KMS-11 (cell line): ENCODE results near the gene STK32A.

Source experiments
- H2AFZ ChIP-seq: fragments of 200-600 bp; sonication (generic); 2 replicates; pipeline ENCODE4 v1.6.1; 2016; ENCODE audit warnings: antibody characterized with exemption, mixed run types, low read depth
- H3K27ac ChIP-seq: fragments of 200-600 bp; sonication (generic); 2 replicates; pipeline ENCODE4 v1.6.1; 2016; ENCODE audit warnings: mild to moderate bottlenecking, mixed run types
- H3K27me3 ChIP-seq: fragments of 200-600 bp; sonication (generic); 2 replicates; pipeline ENCODE4 v1.6.1; 2017; ENCODE audit warnings: mild to moderate bottlenecking, low read depth, mixed run types, moderate library complexity; ENCODE audit not compliant: insufficient read depth
- H3K36me3 ChIP-seq: fragments of 200-600 bp; sonication (generic); 2 replicates; pipeline ENCODE4 v1.6.1; 2017; ENCODE audit warnings: mild to moderate bottlenecking, mixed run types; ENCODE audit not compliant: insufficient read depth
- H3K4me1 ChIP-seq: fragments of 200-600 bp; sonication (generic); 2 replicates; pipeline ENCODE4 v1.6.1; 2016; ENCODE audit warnings: mild to moderate bottlenecking, low read depth, mixed run types; ENCODE audit not compliant: poor library complexity, severe bottlenecking
- H3K4me2 ChIP-seq: fragments of 200-600 bp; sonication (generic); 2 replicates; pipeline ENCODE4 v1.7.0; 2016; ENCODE audit warnings: mild to moderate bottlenecking, mixed run types
- H3K4me3 ChIP-seq: fragments of 200-600 bp; sonication (generic); IDR thresholded peaks from 2 replicates; pipeline ENCODE4 v1.6.1; 2017; ENCODE audit warnings: low read depth, low read length, mixed read lengths; ENCODE audit not compliant: insufficient read depth
- H3K79me2 ChIP-seq: fragments of 200-600 bp; sonication (generic); 2 replicates; pipeline ENCODE4 v1.6.1; 2016; ENCODE audit warnings: low read depth, mixed run types; ENCODE audit not compliant: insufficient read depth
- H3K9ac ChIP-seq: fragments of 200-600 bp; sonication (generic); 2 replicates; pipeline ENCODE4 v1.6.1; 2016; ENCODE audit warnings: mild to moderate bottlenecking, mixed run types
- H4K20me1 ChIP-seq: fragments of 200-600 bp; sonication (generic); 2 replicates; pipeline ENCODE4 v1.6.1; 2016; ENCODE audit warnings: mild to moderate bottlenecking, mixed run types; ENCODE audit not compliant: insufficient read depth
- CTCF ChIP-seq: fragments of 200-600 bp; sonication (generic); conservative IDR thresholded peaks from 2 replicates; pipeline ENCODE4 v1.6.1; 2017; ENCODE audit warnings: low read depth, mild to moderate bottlenecking, antibody characterized with exemption, low read length, moderate library complexity, mixed read lengths

Gene STK32A

GRCh38 chr5:147432323-147432722, 197.5 kb downstream of the STK32A start:
- Histone ChIP-seq H4K20me1 (no peaks in the 10 kb centered on the region), H3K27ac (no peak overlapping the region), H3K9ac (no peak overlapping the region), H3K79me2 (no peaks in the 10 kb centered on the region; the same call in 1 of the 2 replicates), H3K36me3 (no peaks in the 10 kb centered on the region), H3K4me2 (no peak overlapping the region), H2AFZ (no peak overlapping the region), H3K4me1 (peaks cover 18% of the 10 kb centered on the region), H3K4me3 (no peak overlapping the region), H3K27me3 (no peaks in the 10 kb centered on the region)
- TF ChIP-seq CTCF = no peak

GRCh38 chr5:147434049-147434448, 199.2 kb downstream of the STK32A start:
- TF ChIP-seq CTCF = no peak
- H3K4me1 ChIP-seq = peaks cover 23% of the 10 kb centered on the region
- H3K4me3 ChIP-seq = no peak overlapping the region
- no peaks in the 10 kb centered on the region for H4K20me1 ChIP-seq
- no peaks in the 10 kb centered on the region for H3K27me3 ChIP-seq
- no peak overlapping the region for H3K27ac ChIP-seq
- H3K79me2 ChIP-seq = peaks cover 10% of the 10 kb centered on the region; the same call in 1 of the 2 replicates
- H3K36me3 ChIP-seq = no peaks in the 10 kb centered on the region
- H3K4me2 ChIP-seq = no peak overlapping the region
- no peak overlapping the region for H3K9ac ChIP-seq
- no peak overlapping the region for H2AFZ ChIP-seq

- Histone ChIP-seq H3K79me2 (peaks cover 17% of the 10 kb centered on the region; the same call in 1 of the 2 replicates), H3K4me2 (no peak overlapping the region), H3K27ac (no peak overlapping the region), H3K9ac (no peak overlapping the region), H3K4me3 (no peak overlapping the region), H3K27me3 (no peaks in the 10 kb centered on the region), H2AFZ (no peak overlapping the region), H3K36me3 (no peaks in the 10 kb centered on the region), H3K4me1 (peaks cover 49% of the 10 kb centered on the region), H4K20me1 (no peaks in the 10 kb centered on the region)
- no peak for TF ChIP-seq CTCF
Measured at GRCh38 chr5:147436596-147436995, 201.8 kb downstream of the STK32A start.

- no peak for TF ChIP-seq CTCF
- no peak overlapping the region for H3K9ac ChIP-seq
- H3K4me3 ChIP-seq = no peak overlapping the region
- peak overlapping the region; percentile 27; the same call in 1 of the 2 replicates for H3K4me2 ChIP-seq
- peaks cover 53% of the 10 kb centered on the region for H3K4me1 ChIP-seq
- H3K27ac ChIP-seq = no peak overlapping the region
- H2AFZ ChIP-seq = no peak overlapping the region
- no peaks in the 10 kb centered on the region for H3K27me3 ChIP-seq
- peaks cover 22% of the 10 kb centered on the region for H3K79me2 ChIP-seq
- H4K20me1 ChIP-seq = no peaks in the 10 kb centered on the region
- no peaks in the 10 kb centered on the region for H3K36me3 ChIP-seq
Measured at GRCh38 chr5:147437161-147437596, 202.4 kb downstream of the STK32A start.
